ENCODE results near the gene LRRC4C. TPM values are rescaled to one million over a fixed set of nuclear protein-coding genes. Genes with fewer than 3 reads are reported as not detected.
A peak's percentile ranks its signal among the peaks of the same experiment; 100 is the strongest.

The LRRC4C gene
- total RNA-seq, 1 experiment from 2014 or later: not detected

- intact Hi-C loops (cut with micrococcal nuclease): no loop called here
- no peaks in the 10 kb centered on the region for H3K9me2 ChIP-seq (replicated peaks; ENCODE audit: low read length)
- no peaks in the 10 kb centered on the region for H3K36me3 ChIP-seq (ENCODE audit: low read depth, low read length)
- H3K79me2 ChIP-seq (ENCODE audit: low read length): no peaks in the 10 kb centered on the region
- CTCF ChIA-PET: no interaction called here
- no peaks in the 10 kb centered on the region for H3K9me3 ChIP-seq (ENCODE audit: low read length)
- H3K9ac ChIP-seq (ENCODE audit: low read length): no peak overlapping the region
- POLR2A ChIA-PET (ENCODE audit: unreplicated experiment): no interaction called here
- H3K4me1 ChIP-seq (ENCODE audit: insufficient read depth, low read length): peaks cover 4% of the 10 kb centered on the region; the same call in 1 of the 2 replicates
- no peak overlapping the region for H3K27ac ChIP-seq (ENCODE audit: low read length)
- no peaks in the 10 kb centered on the region for H4K20me1 ChIP-seq (ENCODE audit: low read length)
- peak; percentile 11 for DNase-seq
- TF ChIP-seq EZH2 (IDR thresholded peaks at IDR 0.05; ENCODE audit: low read length, unreplicated experiment): no peak
- TF ChIP-seq CTCF (conservative IDR thresholded peaks at IDR 0.05; ENCODE audit: low read depth, low read length): no peak
- TF ChIP-seq EZH2phosphoT487 (IDR thresholded peaks at IDR 0.05; ENCODE audit: borderline replicate concordance, low read length): no peak
- H3F3A ChIP-seq (ENCODE audit: low read length, unreplicated experiment): no peaks in the 10 kb centered on the region
- no peak for ATAC-seq
- H3K4me3 ChIP-seq (ENCODE audit: low read length): no peak overlapping the region
- BruUV-seq (replicated peaks): no TSS peak
- H2AFZ ChIP-seq (ENCODE audit: low read length): no peak overlapping the region; the same call in 1 of the 2 replicates
- no peaks in the 10 kb centered on the region for H3K27me3 ChIP-seq (ENCODE audit: low read length)
- H3K4me2 ChIP-seq (ENCODE audit: low read length): no peak overlapping the region
Measured at GRCh38 chr11:41486424-41486823, 27.0 kb upstream of the LRRC4C start.

- no TSS peak for BruUV-seq (replicated peaks)
- ATAC-seq (no peak), DNase-seq (no peak)
- Histone ChIP-seq H4K20me1 (ENCODE audit: low read length) (no peaks in the 10 kb centered on the region), H3K9me2 (replicated peaks; ENCODE audit: low read length) (no peaks in the 10 kb centered on the region), H3K27me3 (ENCODE audit: low read length) (no peaks in the 10 kb centered on the region), H3K9ac (ENCODE audit: low read length) (no peak overlapping the region), H3F3A (ENCODE audit: low read length, unreplicated experiment) (no peaks in the 10 kb centered on the region), H3K9me3 (ENCODE audit: low read length) (no peaks in the 10 kb centered on the region), H3K79me2 (ENCODE audit: low read length) (no peaks in the 10 kb centered on the region), H2AFZ (ENCODE audit: low read length) (no peak overlapping the region), H3K4me3 (ENCODE audit: low read length) (no peak overlapping the region), H3K4me1 (ENCODE audit: insufficient read depth, low read length) (peaks cover 4% of the 10 kb centered on the region; the same call in 1 of the 2 replicates), H3K4me2 (ENCODE audit: low read length) (no peak overlapping the region), H3K27ac (ENCODE audit: low read length) (no peak overlapping the region), H3K36me3 (ENCODE audit: low read depth, low read length) (no peaks in the 10 kb centered on the region)
- ChIA-PET POLR2A (ENCODE audit: unreplicated experiment) (no interaction called here), CTCF (no interaction called here)
- intact Hi-C loops (cut with micrococcal nuclease): no loop called here
- no peak for TF ChIP-seq EZH2phosphoT487 (IDR thresholded peaks at IDR 0.05; ENCODE audit: borderline replicate concordance, low read length)
- no peak for TF ChIP-seq EZH2 (IDR thresholded peaks at IDR 0.05; ENCODE audit: low read length, unreplicated experiment)
- TF ChIP-seq CTCF (conservative IDR thresholded peaks at IDR 0.05; ENCODE audit: low read depth, low read length): no peak
Measured at GRCh38 chr11:41483956-41484355, 24.5 kb upstream of the LRRC4C start.

GRCh38 chr11:41479179-41479578 lies 19.7 kb upstream of the LRRC4C start:
- ATAC-seq: no peak
- no peak for TF ChIP-seq EZH2phosphoT487 (IDR thresholded peaks at IDR 0.05; ENCODE audit: borderline replicate concordance, low read length)
- no peak for TF ChIP-seq CTCF (conservative IDR thresholded peaks at IDR 0.05; ENCODE audit: low read depth, low read length)
- no peak for TF ChIP-seq EZH2 (IDR thresholded peaks at IDR 0.05; ENCODE audit: low read length, unreplicated experiment)
- Histone ChIP-seq H3K27ac (ENCODE audit: low read length) (no peak overlapping the region), H4K20me1 (ENCODE audit: low read length) (no peaks in the 10 kb centered on the region), H3K9ac (ENCODE audit: low read length) (no peak overlapping the region), H3K79me2 (ENCODE audit: low read length) (no peaks in the 10 kb centered on the region), H3K4me2 (ENCODE audit: low read length) (no peak overlapping the region), H3K4me1 (ENCODE audit: insufficient read depth, low read length) (no peaks in the 10 kb centered on the region), H3K27me3 (ENCODE audit: low read length) (no peaks in the 10 kb centered on the region), H3K4me3 (ENCODE audit: low read length) (no peak overlapping the region), H3K36me3 (ENCODE audit: low read depth, low read length) (no peaks in the 10 kb centered on the region), H3F3A (ENCODE audit: low read length, unreplicated experiment) (no peaks in the 10 kb centered on the region), H3K9me3 (ENCODE audit: low read length) (no peaks in the 10 kb centered on the region), H3K9me2 (replicated peaks; ENCODE audit: low read length) (no peaks in the 10 kb centered on the region), H2AFZ (ENCODE audit: low read length) (no peak overlapping the region)
- POLR2A ChIA-PET (ENCODE audit: unreplicated experiment): no interaction called here
- intact Hi-C loops (cut with micrococcal nuclease): no loop called here
- CTCF ChIA-PET: no interaction called here
- no peak for DNase-seq
- BruUV-seq (replicated peaks): no TSS peak
